Esophagus squamous epithelium (tissue), 4 donors: ENCODE data around the gene FHL2.

Experiments
- CTCF ChIP-seq, 6 experiments: fragments of 450-650 bp in 4 of 6; fragments of 200-600 bp in 2 of 6; sonication (generic) in 2 of 6; IDR thresholded peaks; one replicate each; pipeline ENCODE4 v1.5.1; 2016 to 2019; ENCODE audit warnings: antibody characterized with exemption in 6 of 6, mild to moderate bottlenecking in 4 of 6, moderate library complexity in 4 of 6
- POLR2A ChIP-seq, 4 donors: fragments of 450-650 bp; IDR thresholded peaks; one replicate each; pipeline ENCODE4 v1.6.1; 2017; ENCODE audit warnings: antibody characterized with exemption in 4 of 4, mild to moderate bottlenecking in 4 of 4, moderate library complexity in 3 of 4

DNA sequence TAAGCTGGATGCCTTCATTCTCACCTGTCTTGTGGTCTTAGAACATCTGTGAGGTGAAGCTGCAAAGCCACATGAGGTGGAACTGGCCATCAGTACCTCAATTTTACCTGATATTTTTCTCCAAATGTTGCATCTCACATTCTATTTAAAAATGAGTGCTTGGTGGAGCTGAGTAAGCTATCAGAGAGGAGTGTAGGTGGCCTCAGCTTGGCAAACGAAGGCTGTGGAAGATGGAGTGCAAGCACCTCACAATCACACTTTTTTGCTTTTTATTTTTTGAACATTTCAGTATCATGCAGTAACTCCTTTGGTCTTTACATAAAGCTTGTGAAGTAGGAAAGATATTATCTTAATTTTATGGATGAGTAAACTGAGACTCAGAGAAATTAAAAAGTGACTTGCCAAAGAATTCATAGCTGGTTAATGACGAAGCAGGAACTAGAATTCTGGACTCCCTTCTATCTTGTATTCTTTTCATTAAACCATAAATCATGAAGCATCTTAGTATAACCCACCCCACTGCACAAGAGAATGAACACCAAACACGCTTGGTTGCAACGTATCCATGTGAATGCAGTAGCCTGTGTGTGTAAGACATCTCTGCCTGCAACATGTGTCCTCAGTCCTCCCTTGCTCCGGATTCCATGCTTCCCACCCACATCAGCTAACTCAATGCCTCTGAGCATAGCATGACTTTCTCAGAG lies 34.3 kb downstream of the FHL2 start:
- TF ChIP-seq CTCF (IDR thresholded peaks at IDR 0.05) (no peak), POLR2A (IDR thresholded peaks at IDR 0.05) (no peak)
